GM23338 (cell line): ENCODE data around the gene COL4A1.

Source experiments
- CREB1 ChIP-seq: fragments of 250-450 bp; sonication (Bioruptor Pico); IDR thresholded peaks from 2 replicates; pipeline ENCODE4 v1.5.0; 2020; ENCODE audit warnings: low read depth, mild to moderate bottlenecking, moderate library complexity
- EZH2 ChIP-seq: fragments of 200-600 bp; sonication (generic); IDR thresholded peaks from one replicate; pipeline ENCODE4 v1.8.0; 2017; ENCODE audit warnings: antibody characterized with exemption, mild to moderate bottlenecking, low read depth; ENCODE audit not compliant: unreplicated experiment
- EZH2phosphoT487 ChIP-seq: fragments of 200-600 bp; sonication (generic); IDR thresholded peaks from one replicate; pipeline ENCODE4 v1.8.1; 2018; ENCODE audit warnings: antibody characterized with exemption; ENCODE audit not compliant: unreplicated experiment
- JUNB ChIP-seq: IDR thresholded peaks from one replicate; pipeline ENCODE4 v1.6.1; 2016; ENCODE audit warnings: antibody characterized with exemption; ENCODE audit not compliant: unreplicated experiment
- POLR2AphosphoS5 ChIP-seq: IDR thresholded peaks from 2 replicates; pipeline ENCODE4 v1.6.1; 2016; ENCODE audit warnings: antibody characterized with exemption, low read depth
- STAT1 ChIP-seq: IDR thresholded peaks from one replicate; pipeline ENCODE4 v1.6.1; 2016; ENCODE audit warnings: antibody characterized with exemption; ENCODE audit not compliant: unreplicated experiment
- ZNF114 ChIP-seq: fragments of 250-450 bp; sonication (Bioruptor Pico); IDR thresholded peaks from 2 replicates; pipeline ENCODE4 v1.5.0; 2020; ENCODE audit warnings: mild to moderate bottlenecking, moderate library complexity
- ZNF331 ChIP-seq: fragments of 250-450 bp; sonication (Bioruptor Pico); IDR thresholded peaks from 2 replicates; pipeline ENCODE4 v1.5.0; 2020; ENCODE audit warnings: low read depth, mild to moderate bottlenecking, moderate library complexity
- TF ChIP-seq, protein P1 (sequence below), 2 experiments: fragments of 200-600 bp in 1 of 2; sonication (generic) in 1 of 2; conservative IDR thresholded peaks; 2 replicates each; pipeline versions ENCODE4 v1.5.1 to v1.6.1; 2016 to 2017; ENCODE audit warnings: antibody characterized with exemption in 2 of 2, low read depth in 2 of 2, mild to moderate bottlenecking in 2 of 2, moderate library complexity in 1 of 2
- TF ChIP-seq, protein P2 (sequence below): IDR thresholded peaks from one replicate; pipeline ENCODE4 v1.6.1; 2018; ENCODE audit warnings: antibody characterized with exemption; ENCODE audit not compliant: unreplicated experiment
- TF ChIP-seq, protein P3 (sequence below): IDR thresholded peaks from 2 replicates; pipeline ENCODE4 v1.6.1; 2016; ENCODE audit warnings: antibody characterized with exemption
- TF ChIP-seq, protein P4 (sequence below): fragments of 250-450 bp; sonication (Bioruptor Pico); IDR thresholded peaks from 2 replicates; pipeline ENCODE4 v1.5.0; 2020; ENCODE audit warnings: mild to moderate bottlenecking, moderate library complexity

DNA sequence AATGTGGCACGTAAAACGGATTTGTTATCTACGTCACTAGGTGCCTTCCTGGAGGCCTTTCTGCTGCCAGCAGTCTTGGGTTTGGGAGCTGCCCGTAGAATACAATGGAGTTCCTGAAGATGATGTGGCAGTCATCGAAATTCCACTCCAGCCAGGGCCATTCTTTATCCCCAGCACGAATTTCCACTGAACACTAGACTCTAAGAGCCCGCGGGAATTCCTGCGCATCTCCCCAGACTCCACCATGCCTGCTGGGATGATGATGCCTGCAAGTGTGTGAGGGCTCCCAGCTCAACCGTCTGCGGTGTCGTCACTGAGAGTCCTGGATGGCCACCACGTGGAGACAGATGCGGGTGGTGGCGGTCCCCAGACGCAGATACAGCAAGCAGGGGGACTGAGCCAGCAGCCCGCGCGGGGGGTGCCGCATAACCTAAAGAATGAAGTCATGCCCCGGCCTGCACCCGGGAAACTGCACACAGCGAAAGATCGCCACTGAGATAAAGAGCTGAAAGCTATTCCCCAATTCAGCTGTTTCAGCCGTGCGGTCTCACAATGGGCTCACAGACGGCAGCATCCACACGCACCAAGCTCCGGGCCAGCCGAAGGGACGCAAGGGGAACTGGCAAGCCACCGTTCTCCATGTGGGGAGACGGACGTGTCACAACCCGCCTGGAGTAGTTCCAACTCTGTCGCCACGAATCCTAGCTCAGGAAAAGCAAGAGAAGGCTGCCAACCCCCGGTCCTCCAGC is 41.1 kb downstream of the COL4A1 start:
- TF ChIP-seq ZNF331 (CRISPR knock-in tag), result no peak
- no peak for TF ChIP-seq POLR2AphosphoS5
- TF ChIP-seq, protein P1, sequence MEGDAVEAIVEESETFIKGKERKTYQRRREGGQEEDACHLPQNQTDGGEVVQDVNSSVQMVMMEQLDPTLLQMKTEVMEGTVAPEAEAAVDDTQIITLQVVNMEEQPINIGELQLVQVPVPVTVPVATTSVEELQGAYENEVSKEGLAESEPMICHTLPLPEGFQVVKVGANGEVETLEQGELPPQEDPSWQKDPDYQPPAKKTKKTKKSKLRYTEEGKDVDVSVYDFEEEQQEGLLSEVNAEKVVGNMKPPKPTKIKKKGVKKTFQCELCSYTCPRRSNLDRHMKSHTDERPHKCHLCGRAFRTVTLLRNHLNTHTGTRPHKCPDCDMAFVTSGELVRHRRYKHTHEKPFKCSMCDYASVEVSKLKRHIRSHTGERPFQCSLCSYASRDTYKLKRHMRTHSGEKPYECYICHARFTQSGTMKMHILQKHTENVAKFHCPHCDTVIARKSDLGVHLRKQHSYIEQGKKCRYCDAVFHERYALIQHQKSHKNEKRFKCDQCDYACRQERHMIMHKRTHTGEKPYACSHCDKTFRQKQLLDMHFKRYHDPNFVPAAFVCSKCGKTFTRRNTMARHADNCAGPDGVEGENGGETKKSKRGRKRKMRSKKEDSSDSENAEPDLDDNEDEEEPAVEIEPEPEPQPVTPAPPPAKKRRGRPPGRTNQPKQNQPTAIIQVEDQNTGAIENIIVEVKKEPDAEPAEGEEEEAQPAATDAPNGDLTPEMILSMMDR (conservative IDR thresholded peaks at IDR 0.05; ENCODE audit: low read depth in 2 of 2), result no peak
- TF ChIP-seq, protein P2, sequence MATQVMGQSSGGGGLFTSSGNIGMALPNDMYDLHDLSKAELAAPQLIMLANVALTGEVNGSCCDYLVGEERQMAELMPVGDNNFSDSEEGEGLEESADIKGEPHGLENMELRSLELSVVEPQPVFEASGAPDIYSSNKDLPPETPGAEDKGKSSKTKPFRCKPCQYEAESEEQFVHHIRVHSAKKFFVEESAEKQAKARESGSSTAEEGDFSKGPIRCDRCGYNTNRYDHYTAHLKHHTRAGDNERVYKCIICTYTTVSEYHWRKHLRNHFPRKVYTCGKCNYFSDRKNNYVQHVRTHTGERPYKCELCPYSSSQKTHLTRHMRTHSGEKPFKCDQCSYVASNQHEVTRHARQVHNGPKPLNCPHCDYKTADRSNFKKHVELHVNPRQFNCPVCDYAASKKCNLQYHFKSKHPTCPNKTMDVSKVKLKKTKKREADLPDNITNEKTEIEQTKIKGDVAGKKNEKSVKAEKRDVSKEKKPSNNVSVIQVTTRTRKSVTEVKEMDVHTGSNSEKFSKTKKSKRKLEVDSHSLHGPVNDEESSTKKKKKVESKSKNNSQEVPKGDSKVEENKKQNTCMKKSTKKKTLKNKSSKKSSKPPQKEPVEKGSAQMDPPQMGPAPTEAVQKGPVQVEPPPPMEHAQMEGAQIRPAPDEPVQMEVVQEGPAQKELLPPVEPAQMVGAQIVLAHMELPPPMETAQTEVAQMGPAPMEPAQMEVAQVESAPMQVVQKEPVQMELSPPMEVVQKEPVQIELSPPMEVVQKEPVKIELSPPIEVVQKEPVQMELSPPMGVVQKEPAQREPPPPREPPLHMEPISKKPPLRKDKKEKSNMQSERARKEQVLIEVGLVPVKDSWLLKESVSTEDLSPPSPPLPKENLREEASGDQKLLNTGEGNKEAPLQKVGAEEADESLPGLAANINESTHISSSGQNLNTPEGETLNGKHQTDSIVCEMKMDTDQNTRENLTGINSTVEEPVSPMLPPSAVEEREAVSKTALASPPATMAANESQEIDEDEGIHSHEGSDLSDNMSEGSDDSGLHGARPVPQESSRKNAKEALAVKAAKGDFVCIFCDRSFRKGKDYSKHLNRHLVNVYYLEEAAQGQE, result no peak
- no peak for TF ChIP-seq EZH2phosphoT487
- TF ChIP-seq EZH2, result no peak
- TF ChIP-seq, protein P3, sequence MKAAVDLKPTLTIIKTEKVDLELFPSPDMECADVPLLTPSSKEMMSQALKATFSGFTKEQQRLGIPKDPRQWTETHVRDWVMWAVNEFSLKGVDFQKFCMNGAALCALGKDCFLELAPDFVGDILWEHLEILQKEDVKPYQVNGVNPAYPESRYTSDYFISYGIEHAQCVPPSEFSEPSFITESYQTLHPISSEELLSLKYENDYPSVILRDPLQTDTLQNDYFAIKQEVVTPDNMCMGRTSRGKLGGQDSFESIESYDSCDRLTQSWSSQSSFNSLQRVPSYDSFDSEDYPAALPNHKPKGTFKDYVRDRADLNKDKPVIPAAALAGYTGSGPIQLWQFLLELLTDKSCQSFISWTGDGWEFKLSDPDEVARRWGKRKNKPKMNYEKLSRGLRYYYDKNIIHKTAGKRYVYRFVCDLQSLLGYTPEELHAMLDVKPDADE, result no peak
- no peak for TF ChIP-seq CREB1 (CRISPR knock-in tag)
- no peak for TF ChIP-seq ZNF114 (CRISPR knock-in tag)
- TF ChIP-seq JUNB, result no peak
- TF ChIP-seq, protein P4, sequence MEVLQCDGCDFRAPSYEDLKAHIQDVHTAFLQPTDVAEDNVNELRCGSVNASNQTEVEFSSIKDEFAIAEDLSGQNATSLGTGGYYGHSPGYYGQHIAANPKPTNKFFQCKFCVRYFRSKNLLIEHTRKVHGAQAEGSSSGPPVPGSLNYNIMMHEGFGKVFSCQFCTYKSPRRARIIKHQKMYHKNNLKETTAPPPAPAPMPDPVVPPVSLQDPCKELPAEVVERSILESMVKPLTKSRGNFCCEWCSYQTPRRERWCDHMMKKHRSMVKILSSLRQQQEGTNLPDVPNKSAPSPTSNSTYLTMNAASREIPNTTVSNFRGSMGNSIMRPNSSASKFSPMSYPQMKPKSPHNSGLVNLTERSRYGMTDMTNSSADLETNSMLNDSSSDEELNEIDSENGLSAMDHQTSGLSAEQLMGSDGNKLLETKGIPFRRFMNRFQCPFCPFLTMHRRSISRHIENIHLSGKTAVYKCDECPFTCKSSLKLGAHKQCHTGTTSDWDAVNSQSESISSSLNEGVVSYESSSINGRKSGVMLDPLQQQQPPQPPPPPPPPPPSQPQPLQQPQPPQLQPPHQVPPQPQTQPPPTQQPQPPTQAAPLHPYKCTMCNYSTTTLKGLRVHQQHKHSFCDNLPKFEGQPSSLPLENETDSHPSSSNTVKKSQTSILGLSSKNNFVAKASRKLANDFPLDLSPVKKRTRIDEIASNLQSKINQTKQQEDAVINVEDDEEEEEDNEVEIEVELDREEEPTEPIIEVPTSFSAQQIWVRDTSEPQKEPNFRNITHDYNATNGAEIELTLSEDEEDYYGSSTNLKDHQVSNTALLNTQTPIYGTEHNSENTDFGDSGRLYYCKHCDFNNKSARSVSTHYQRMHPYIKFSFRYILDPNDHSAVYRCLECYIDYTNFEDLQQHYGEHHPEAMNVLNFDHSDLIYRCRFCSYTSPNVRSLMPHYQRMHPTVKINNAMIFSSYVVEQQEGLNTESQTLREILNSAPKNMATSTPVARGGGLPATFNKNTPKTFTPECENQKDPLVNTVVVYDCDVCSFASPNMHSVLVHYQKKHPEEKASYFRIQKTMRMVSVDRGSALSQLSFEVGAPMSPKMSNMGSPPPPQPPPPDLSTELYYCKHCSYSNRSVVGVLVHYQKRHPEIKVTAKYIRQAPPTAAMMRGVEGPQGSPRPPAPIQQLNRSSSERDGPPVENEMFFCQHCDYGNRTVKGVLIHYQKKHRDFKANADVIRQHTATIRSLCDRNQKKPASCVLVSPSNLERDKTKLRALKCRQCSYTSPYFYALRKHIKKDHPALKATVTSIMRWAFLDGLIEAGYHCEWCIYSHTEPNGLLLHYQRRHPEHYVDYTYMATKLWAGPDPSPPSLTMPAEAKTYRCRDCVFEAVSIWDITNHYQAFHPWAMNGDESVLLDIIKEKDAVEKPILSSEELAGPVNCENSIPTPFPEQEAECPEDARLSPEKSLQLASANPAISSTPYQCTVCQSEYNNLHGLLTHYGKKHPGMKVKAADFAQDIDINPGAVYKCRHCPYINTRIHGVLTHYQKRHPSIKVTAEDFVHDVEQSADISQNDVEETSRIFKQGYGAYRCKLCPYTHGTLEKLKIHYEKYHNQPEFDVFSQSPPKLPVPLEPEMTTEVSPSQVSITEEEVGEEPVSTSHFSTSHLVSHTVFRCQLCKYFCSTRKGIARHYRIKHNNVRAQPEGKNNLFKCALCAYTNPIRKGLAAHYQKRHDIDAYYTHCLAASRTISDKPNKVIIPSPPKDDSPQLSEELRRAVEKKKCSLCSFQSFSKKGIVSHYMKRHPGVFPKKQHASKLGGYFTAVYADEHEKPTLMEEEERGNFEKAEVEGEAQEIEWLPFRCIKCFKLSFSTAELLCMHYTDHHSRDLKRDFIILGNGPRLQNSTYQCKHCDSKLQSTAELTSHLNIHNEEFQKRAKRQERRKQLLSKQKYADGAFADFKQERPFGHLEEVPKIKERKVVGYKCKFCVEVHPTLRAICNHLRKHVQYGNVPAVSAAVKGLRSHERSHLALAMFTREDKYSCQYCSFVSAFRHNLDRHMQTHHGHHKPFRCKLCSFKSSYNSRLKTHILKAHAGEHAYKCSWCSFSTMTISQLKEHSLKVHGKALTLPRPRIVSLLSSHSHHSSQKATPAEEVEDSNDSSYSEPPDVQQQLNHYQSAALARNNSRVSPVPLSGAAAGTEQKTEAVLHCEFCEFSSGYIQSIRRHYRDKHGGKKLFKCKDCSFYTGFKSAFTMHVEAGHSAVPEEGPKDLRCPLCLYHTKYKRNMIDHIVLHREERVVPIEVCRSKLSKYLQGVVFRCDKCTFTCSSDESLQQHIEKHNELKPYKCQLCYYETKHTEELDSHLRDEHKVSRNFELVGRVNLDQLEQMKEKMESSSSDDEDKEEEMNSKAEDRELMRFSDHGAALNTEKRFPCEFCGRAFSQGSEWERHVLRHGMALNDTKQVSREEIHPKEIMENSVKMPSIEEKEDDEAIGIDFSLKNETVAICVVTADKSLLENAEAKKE (CRISPR knock-in tag), result no peak
- no peak for TF ChIP-seq STAT1
